ENCODE measurements around the gene CXorf49B. TPM values are rescaled to one million over a fixed set of nuclear protein-coding genes. Genes with fewer than 3 reads are reported as not detected.
"Not testable (repeated sequence)": the region's sequence is repeated elsewhere in the genome, so short reads cannot be mapped to it uniquely, and the experiment has no call there.

CXorf49B gene
- total and polyA plus RNA-seq, 9 of the 15 experiments (the other 6 are each of a cell fraction or from before 2014, with no cell fraction given), result not detected

DNA sequence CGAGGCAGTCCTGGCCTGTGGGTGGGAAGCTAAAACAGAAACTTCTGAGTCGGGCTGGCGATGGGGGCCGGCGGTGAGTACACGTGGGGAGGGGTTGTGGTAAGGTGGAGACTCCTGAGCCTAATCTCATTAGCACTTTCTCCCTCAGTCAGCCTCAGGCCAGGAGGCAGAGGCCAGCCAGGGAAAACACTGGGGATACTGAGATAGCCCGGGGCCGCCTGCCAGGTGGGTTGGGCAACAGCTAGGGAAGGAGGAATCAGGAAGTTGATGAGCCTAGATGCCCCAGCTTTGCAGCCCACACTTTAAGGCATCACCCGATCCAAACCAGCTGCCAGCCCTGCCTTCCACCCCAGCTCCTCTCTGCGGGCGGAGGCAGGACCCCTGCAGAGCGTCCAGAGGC is 46.8 kb upstream of the CXorf49B start:
- H3K9me3 ChIP-seq (replicated peaks; ENCODE audit: control insufficient read depth, insufficient read depth, low read depth, low read length); CTCF ChIA-PET (ENCODE audit: low intra/inter-chr PET ratio); H3K9ac ChIP-seq (ENCODE audit: insufficient read depth in 1 of 2, low read depth in 2 of 2, low read length in 2 of 2); H3K79me2 ChIP-seq (ENCODE audit: control insufficient read depth, insufficient read depth, low read length); POLR2A ChIA-PET; intact Hi-C loops (cut with micrococcal nuclease); BruUV-seq (replicated peaks); H2AFZ ChIP-seq (ENCODE audit: low read depth, low read length); DNase-seq (ENCODE audit: extremely low read depth in 1 of 4, low spot score in 3 of 4); H3K4me2 ChIP-seq (ENCODE audit: insufficient read depth, low read length); H3K4me3 ChIP-seq; H3K4me1 ChIP-seq (replicated peaks in 1 of 2; ENCODE audit: control insufficient read depth in 2 of 2, insufficient read depth in 2 of 2, low read length in 2 of 2); H3K9me1 ChIP-seq (ENCODE audit: control insufficient read depth, insufficient read depth, low read length); in situ Hi-C loops (cut with MboI); H3K36me3 ChIP-seq (ENCODE audit: control insufficient read depth, insufficient read depth, low read length); H3K27ac ChIP-seq (ENCODE audit: extremely low read depth, low read depth, low read length); H3K27me3 ChIP-seq (ENCODE audit: control insufficient read depth in 2 of 2, insufficient read depth in 2 of 2, low read length in 2 of 2); ATAC-seq; H4K20me1 ChIP-seq (replicated peaks; ENCODE audit: control insufficient read depth, insufficient read depth, low read length): not testable (repeated sequence)
- no CpG with 5 or more reads among the region's 12 CpGs for WGBS (ENCODE audit: insufficient coverage, low coverage, missing lambda C conversion rate)
- FAIRE-seq, result peak; percentile 56

- in situ Hi-C loops (cut with MboI); H3K27ac ChIP-seq (ENCODE audit: extremely low read depth, low read depth, low read length); intact Hi-C loops (cut with micrococcal nuclease); H3K9me1 ChIP-seq (ENCODE audit: control insufficient read depth, insufficient read depth, low read length); H3K27me3 ChIP-seq (ENCODE audit: control insufficient read depth in 2 of 2, insufficient read depth in 2 of 2, low read length in 2 of 2); CTCF ChIA-PET (ENCODE audit: low intra/inter-chr PET ratio); H3K36me3 ChIP-seq (ENCODE audit: control insufficient read depth, insufficient read depth, low read length); H3K79me2 ChIP-seq (ENCODE audit: control insufficient read depth, insufficient read depth, low read length); BruUV-seq (replicated peaks); H4K20me1 ChIP-seq (replicated peaks; ENCODE audit: control insufficient read depth, insufficient read depth, low read length); H3K4me2 ChIP-seq (ENCODE audit: insufficient read depth, low read length); DNase-seq (ENCODE audit: extremely low read depth in 1 of 4, low spot score in 3 of 4); H3K4me1 ChIP-seq (replicated peaks in 1 of 2; ENCODE audit: control insufficient read depth in 2 of 2, insufficient read depth in 2 of 2, low read length in 2 of 2); POLR2A ChIA-PET; H3K4me3 ChIP-seq; H3K9me3 ChIP-seq (replicated peaks; ENCODE audit: control insufficient read depth, insufficient read depth, low read depth, low read length); FAIRE-seq; ATAC-seq; H3K9ac ChIP-seq (ENCODE audit: insufficient read depth in 1 of 2, low read depth in 2 of 2, low read length in 2 of 2); H2AFZ ChIP-seq (ENCODE audit: low read depth, low read length): not testable (repeated sequence)
- WGBS (ENCODE audit: insufficient coverage, low coverage, missing lambda C conversion rate), result no CpG with 5 or more reads among the region's 30 CpGs
Observed at GRCh38 chrX:71718185-71718584, 45.0 kb upstream of the CXorf49B start, which contains the start of gene CXorf49. TSS of gene CXorf49 (minus strand) at chrX:71718285. CDS start at chrX:71718151, 134 bp downstream.

GRCh38 chrX:71719195-71719594 is 44.0 kb upstream of the CXorf49B start:
- H3K9ac ChIP-seq (ENCODE audit: insufficient read depth in 1 of 2, low read depth in 2 of 2, low read length in 2 of 2); CTCF ChIA-PET (ENCODE audit: low intra/inter-chr PET ratio); H3K9me1 ChIP-seq (ENCODE audit: control insufficient read depth, insufficient read depth, low read length); H3K4me3 ChIP-seq; H3K27me3 ChIP-seq (ENCODE audit: control insufficient read depth in 2 of 2, insufficient read depth in 2 of 2, low read length in 2 of 2); H4K20me1 ChIP-seq (replicated peaks; ENCODE audit: control insufficient read depth, insufficient read depth, low read length); H2AFZ ChIP-seq (ENCODE audit: low read depth, low read length); H3K4me2 ChIP-seq (ENCODE audit: insufficient read depth, low read length); DNase-seq (ENCODE audit: extremely low read depth in 1 of 4, low spot score in 3 of 4); FAIRE-seq; BruUV-seq (replicated peaks); POLR2A ChIA-PET; in situ Hi-C loops (cut with MboI); H3K27ac ChIP-seq (ENCODE audit: extremely low read depth, low read depth, low read length); H3K79me2 ChIP-seq (ENCODE audit: control insufficient read depth, insufficient read depth, low read length); H3K9me3 ChIP-seq (replicated peaks; ENCODE audit: control insufficient read depth, insufficient read depth, low read depth, low read length); intact Hi-C loops (cut with micrococcal nuclease); H3K4me1 ChIP-seq (replicated peaks in 1 of 2; ENCODE audit: control insufficient read depth in 2 of 2, insufficient read depth in 2 of 2, low read length in 2 of 2); H3K36me3 ChIP-seq (ENCODE audit: control insufficient read depth, insufficient read depth, low read length); ATAC-seq: not testable (repeated sequence)
- WGBS (ENCODE audit: insufficient coverage, low coverage, missing lambda C conversion rate), result no CpG with 5 or more reads among the region's 30 CpGs

DNA sequence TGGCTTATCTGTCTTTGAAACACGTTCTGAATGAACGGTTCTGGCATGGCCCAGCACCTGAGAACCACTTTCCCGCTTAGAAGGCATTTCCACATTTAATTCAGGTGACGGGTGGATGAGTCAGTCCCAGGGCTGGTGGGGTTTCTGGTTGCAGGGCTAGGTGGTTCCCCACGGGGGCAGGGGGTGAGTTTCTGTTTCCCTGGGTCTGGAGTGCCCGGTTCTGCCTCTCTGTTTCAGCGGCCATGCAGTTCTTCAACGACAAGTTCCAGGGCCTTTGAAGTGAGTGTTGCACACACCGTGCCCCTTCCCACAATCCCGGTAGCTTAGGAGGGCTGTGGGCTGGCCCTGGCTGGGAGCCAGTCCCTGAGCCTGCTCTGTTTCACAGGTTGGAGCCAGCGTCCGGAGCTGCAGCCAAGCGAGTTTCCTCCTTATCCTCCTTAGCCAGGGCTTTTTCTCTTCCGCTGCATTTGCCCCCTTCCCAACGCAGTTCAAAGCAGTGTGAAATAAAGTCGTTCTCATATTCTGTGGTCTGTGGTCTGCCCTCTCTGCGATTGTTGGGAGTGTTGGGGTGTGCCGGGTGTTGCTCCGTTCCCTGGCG is 42.8 kb upstream of the CXorf49B start:
- H3K4me1 ChIP-seq (replicated peaks in 1 of 2; ENCODE audit: control insufficient read depth in 2 of 2, insufficient read depth in 2 of 2, low read length in 2 of 2); H4K20me1 ChIP-seq (replicated peaks; ENCODE audit: control insufficient read depth, insufficient read depth, low read length); DNase-seq (ENCODE audit: extremely low read depth in 1 of 4, low spot score in 3 of 4); H3K9ac ChIP-seq (ENCODE audit: insufficient read depth in 1 of 2, low read depth in 2 of 2, low read length in 2 of 2); POLR2A ChIA-PET; intact Hi-C loops (cut with micrococcal nuclease); H3K4me3 ChIP-seq; H2AFZ ChIP-seq (ENCODE audit: low read depth, low read length); H3K9me1 ChIP-seq (ENCODE audit: control insufficient read depth, insufficient read depth, low read length); H3K27ac ChIP-seq (ENCODE audit: extremely low read depth, low read depth, low read length); H3K36me3 ChIP-seq (ENCODE audit: control insufficient read depth, insufficient read depth, low read length); in situ Hi-C loops (cut with MboI); H3K9me3 ChIP-seq (replicated peaks; ENCODE audit: control insufficient read depth, insufficient read depth, low read depth, low read length); H3K4me2 ChIP-seq (ENCODE audit: insufficient read depth, low read length); H3K79me2 ChIP-seq (ENCODE audit: control insufficient read depth, insufficient read depth, low read length); CTCF ChIA-PET (ENCODE audit: low intra/inter-chr PET ratio); ATAC-seq; H3K27me3 ChIP-seq (ENCODE audit: control insufficient read depth in 2 of 2, insufficient read depth in 2 of 2, low read length in 2 of 2); BruUV-seq (replicated peaks); FAIRE-seq: not testable (repeated sequence)
- no CpG with 5 or more reads among the region's 20 CpGs for WGBS (ENCODE audit: insufficient coverage, low coverage, missing lambda C conversion rate)
